Panc1 (cell line): Measurements from ENCODE around the gene MKKS. TPM values are rescaled to one million over a fixed set of nuclear protein-coding genes. Genes with fewer than 3 reads are reported as not detected.

ENCODE experiments used
- ATAC-seq: fragments of 200-7000 bp; cut with Tn5 transposase; 2 replicates; pipeline ENCODE4 v1.9.1; 2020; ENCODE audit warnings: mild to moderate bottlenecking, moderate library complexity
- BruUV-seq: library from RNA; stranded (reverse); fragments of 400-500 nt; replicated peaks from 2 replicates; lab custom pipeline; 2021; lab: Mats Ljungman, UMichigan
- CTCF ChIA-PET: fragments of 300-600 bp; sonication (Branson Sonifier 250); formaldehyde crosslinking; loops from one replicate; lab custom pipeline; 2022; ENCODE audit warnings: antibody characterized with exemption; lab: Charles Lee
- POLR2A ChIA-PET: fragments of 300-600 bp; sonication (Branson Sonifier 250); formaldehyde crosslinking; loops from one replicate; lab custom pipeline; 2022; ENCODE audit warnings: antibody characterized with exemption; lab: Charles Lee
- DNase-seq: peaks from one replicate; pipeline ENCODE4 v3.0.0-alpha.2; 2010; ENCODE audit warnings: low read depth, low spot score
- H3K27ac ChIP-seq: 2 replicates; pipeline ENCODE4 v1.5.1; 2011; ENCODE audit warnings: mild to moderate bottlenecking, low read length, inconsistent platforms
- H3K27me3 ChIP-seq: fragments of 200-500 bp; sonication (Bioruptor generic); 2 replicates; pipeline ENCODE4 v1.6.0; 2014; ENCODE audit warnings: low read length, inconsistent platforms; ENCODE audit not compliant: control insufficient read depth, insufficient read depth
- H3K36me3 ChIP-seq: fragments of 200-500 bp; sonication (Bioruptor generic); 2 replicates; pipeline ENCODE4 v1.5.1; 2014; ENCODE audit warnings: inconsistent platforms, mild to moderate bottlenecking, low read length, moderate library complexity; ENCODE audit not compliant: control insufficient read depth, insufficient read depth
- H3K4me1 ChIP-seq: 2 replicates; pipeline ENCODE4 v1.5.1; 2011; ENCODE audit warnings: inconsistent platforms, mild to moderate bottlenecking, low read length, moderate library complexity; ENCODE audit not compliant: control insufficient read depth, insufficient read depth
- H3K4me3 ChIP-seq, 2 experiments: 2 replicates each; pipeline ENCODE4 v1.5.1; 2011 to 2012; ENCODE audit warnings: low read depth in 2 of 2, low read length in 2 of 2, mild to moderate bottlenecking in 2 of 2, inconsistent platforms in 1 of 2, moderate library complexity in 1 of 2
- H3K9me3 ChIP-seq: fragments of 200-500 bp; sonication (Bioruptor generic); 2 replicates; pipeline ENCODE4 v1.5.1; 2014; ENCODE audit warnings: low read depth, mild to moderate bottlenecking, inconsistent platforms, low read length, moderate library complexity; ENCODE audit not compliant: control insufficient read depth, insufficient read depth
- POLR2AphosphoS5 ChIP-seq: IDR thresholded peaks from 2 replicates; pipeline ENCODE4 v1.6.1; 2012; ENCODE audit warnings: mild to moderate bottlenecking, low read depth, low read length, moderate library complexity
- REST ChIP-seq, 2 experiments: IDR thresholded peaks; 2 replicates each; pipeline ENCODE4 v1.6.1; 2011 to 2012; ENCODE audit warnings: low read depth in 2 of 2, control low read depth in 1 of 2, low read length in 1 of 2, mild to moderate bottlenecking in 1 of 2, moderate library complexity in 1 of 2; ENCODE audit not compliant: insufficient read depth in 1 of 2
- SIN3A ChIP-seq: IDR thresholded peaks from 2 replicates; pipeline ENCODE4 v1.6.1; 2012; ENCODE audit warnings: low read depth, mild to moderate bottlenecking, low read length, moderate library complexity, borderline replicate concordance; ENCODE audit not compliant: insufficient read depth
- TCF7L2 ChIP-seq: IDR thresholded peaks from 2 replicates; pipeline ENCODE4 v1.6.1; 2011; ENCODE audit warnings: mild to moderate bottlenecking, low read depth, low read length, inconsistent platforms
- in situ Hi-C: cut with HindIII; loops from 2 replicates; pipeline ENCODE4 v1.10.0; 2016; ENCODE audit warnings: low sequenced_read_pairs, low pct_unique_long_range_greater_than_20kb
- intact Hi-C: fragments of 100-400 bp; cut with micrococcal nuclease; formaldehyde crosslinking; loops from one replicate; pipeline ENCODE4 v1.10.0; 2022; ENCODE audit not compliant: unreplicated experiment
- total RNA-seq: library from RNA; stranded (reverse); gene quantifications from one replicate; pipeline ENCODE4 v1.2.1, GENCODE V29; 2021; ENCODE audit not compliant: unreplicated experiment
- TF ChIP-seq, protein P1 (sequence below): fragments of 450-650 bp; IDR thresholded peaks from 2 replicates; pipeline ENCODE4 v1.5.1; 2017; ENCODE audit warnings: mild to moderate bottlenecking

MKKS gene
- total RNA-seq, 1 experiment from 2014 or later: 15.6 TPM

- Histone ChIP-seq H3K27me3 (no peaks in the 10 kb centered on the region), H3K4me1 (no peaks in the 10 kb centered on the region; the same call in 1 of the 2 replicates), H3K9me3 (no peaks in the 10 kb centered on the region), H3K36me3 (no peaks in the 10 kb centered on the region), H3K4me3 (no peak overlapping the region), H3K27ac (no peak overlapping the region)
- ATAC-seq (no peak), DNase-seq (no peak)
- BruUV-seq: no TSS peak
- CTCF ChIA-PET: no interaction called here
- TF ChIP-seq TCF7L2 (no peak), REST (IDR thresholded peaks at IDR 0.05; ENCODE audit: insufficient read depth in 1 of 2, low read depth in 2 of 2, low read length in 1 of 2) (no peak), SIN3A (no peak), POLR2AphosphoS5 (no peak)
- TF ChIP-seq, protein P1, sequence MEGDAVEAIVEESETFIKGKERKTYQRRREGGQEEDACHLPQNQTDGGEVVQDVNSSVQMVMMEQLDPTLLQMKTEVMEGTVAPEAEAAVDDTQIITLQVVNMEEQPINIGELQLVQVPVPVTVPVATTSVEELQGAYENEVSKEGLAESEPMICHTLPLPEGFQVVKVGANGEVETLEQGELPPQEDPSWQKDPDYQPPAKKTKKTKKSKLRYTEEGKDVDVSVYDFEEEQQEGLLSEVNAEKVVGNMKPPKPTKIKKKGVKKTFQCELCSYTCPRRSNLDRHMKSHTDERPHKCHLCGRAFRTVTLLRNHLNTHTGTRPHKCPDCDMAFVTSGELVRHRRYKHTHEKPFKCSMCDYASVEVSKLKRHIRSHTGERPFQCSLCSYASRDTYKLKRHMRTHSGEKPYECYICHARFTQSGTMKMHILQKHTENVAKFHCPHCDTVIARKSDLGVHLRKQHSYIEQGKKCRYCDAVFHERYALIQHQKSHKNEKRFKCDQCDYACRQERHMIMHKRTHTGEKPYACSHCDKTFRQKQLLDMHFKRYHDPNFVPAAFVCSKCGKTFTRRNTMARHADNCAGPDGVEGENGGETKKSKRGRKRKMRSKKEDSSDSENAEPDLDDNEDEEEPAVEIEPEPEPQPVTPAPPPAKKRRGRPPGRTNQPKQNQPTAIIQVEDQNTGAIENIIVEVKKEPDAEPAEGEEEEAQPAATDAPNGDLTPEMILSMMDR: no peak
- intact Hi-C loops (no loop called here), in situ Hi-C loops (no loop called here)
- POLR2A ChIA-PET: interaction anchor here (0.6 kb wide), 1 partner anchor 193 kb away, joined by 12 read pairs; no protein-coding TSS in a partner anchor
These were observed 36.3 kb upstream of the MKKS start for GRCh38 chr20:10470276-10470675.

GRCh38 chr20:10469599-10469998 lies 35.6 kb upstream of the MKKS start:
- in situ Hi-C loops (no loop called here), intact Hi-C loops (loop anchor here (10.0 kb wide), 1 partner anchor 805 kb away; no protein-coding TSS in a partner anchor)
- ATAC-seq (peak; percentile 65; the same call in 1 of the 2 replicates), DNase-seq (peak; percentile 60)
- Histone ChIP-seq H3K9me3 (no peaks in the 10 kb centered on the region), H3K4me3 (no peak overlapping the region), H3K4me1 (no peaks in the 10 kb centered on the region), H3K36me3 (no peaks in the 10 kb centered on the region), H3K27ac (no peak overlapping the region), H3K27me3 (no peaks in the 10 kb centered on the region)
- ChIA-PET POLR2A (no interaction called here), CTCF (no interaction called here)
- BruUV-seq: no TSS peak
- TF ChIP-seq, protein P1: peak; percentile 67
- no peak for TF ChIP-seq REST (IDR thresholded peaks at IDR 0.05; ENCODE audit: insufficient read depth in 1 of 2, low read depth in 2 of 2, low read length in 1 of 2)
